Fibroblast of skin of left biceps (primary cell): ENCODE measurements around the gene ZC3H12A.
"Not testable (repeated sequence)": the region's sequence is repeated elsewhere in the genome, so short reads cannot be mapped to it uniquely, and the experiment has no call there.

ENCODE experiments used
- DNase-seq, 2 experiments: peaks; one replicate each; pipeline ENCODE4 v3.0.0-alpha.2; 2013; ENCODE audit warnings: low read depth in 2 of 2

Gene ZC3H12A

DNA sequence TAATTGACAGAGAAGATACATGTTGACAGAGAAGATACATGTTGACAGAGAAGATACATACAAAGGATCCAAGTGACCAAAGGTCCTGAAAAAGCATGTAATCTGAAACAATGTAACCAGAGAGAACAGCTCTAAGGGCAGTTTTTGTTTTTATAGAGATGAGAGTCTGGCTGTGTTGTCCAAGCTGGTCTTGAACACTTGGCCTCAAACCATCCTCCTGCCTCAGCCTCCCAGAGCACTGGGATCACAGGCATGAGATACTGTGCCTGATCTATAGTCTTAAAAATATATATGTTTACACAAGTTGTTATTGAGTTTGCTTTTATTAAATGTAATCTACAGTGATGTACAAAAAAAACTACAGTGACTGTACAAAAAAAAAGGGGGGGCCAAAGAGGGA is 27.7 kb downstream of the ZC3H12A start:
- no peak for DNase-seq

DNA sequence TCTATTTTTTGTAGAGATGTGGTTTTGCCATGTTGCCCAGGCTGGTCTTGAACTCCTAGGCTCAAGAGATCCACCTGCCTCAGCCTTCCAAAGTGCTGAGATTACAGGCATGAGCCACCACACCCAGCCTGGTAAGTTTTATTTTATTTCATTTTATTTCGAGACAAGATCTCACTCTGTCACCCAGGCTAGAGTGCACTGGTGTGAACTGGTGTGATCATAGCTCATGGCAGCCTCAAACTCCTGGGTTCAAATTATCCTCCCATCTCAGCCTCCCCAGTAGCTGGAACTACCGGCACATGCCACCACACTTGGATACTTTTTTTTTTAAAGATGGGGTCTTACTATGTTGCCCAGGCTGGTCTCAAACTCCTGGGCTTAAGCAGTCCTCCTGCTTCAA is 28.4 kb downstream of the ZC3H12A start:
- not testable (repeated sequence) for DNase-seq

DNA sequence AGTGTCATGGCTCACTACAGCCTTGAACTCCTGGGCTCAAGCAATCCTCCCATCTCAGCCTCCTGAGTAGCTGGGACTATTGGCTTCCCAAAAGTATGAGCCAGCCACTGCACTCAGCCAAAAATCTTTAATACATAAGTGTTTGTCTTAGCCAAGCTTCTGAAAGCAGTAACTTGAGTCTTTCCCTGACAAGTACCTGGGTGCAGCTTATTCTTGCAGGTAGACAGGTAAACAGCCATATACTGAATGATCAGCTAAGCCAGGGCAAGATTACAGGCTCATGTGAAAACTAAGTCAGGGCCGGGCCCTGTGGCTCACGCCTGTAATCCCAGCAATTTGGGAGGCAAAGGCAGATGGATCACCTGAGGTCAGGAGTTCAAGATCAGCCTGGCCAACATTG is 32.4 kb downstream of the ZC3H12A start:
- DNase-seq, result no peak

DNA sequence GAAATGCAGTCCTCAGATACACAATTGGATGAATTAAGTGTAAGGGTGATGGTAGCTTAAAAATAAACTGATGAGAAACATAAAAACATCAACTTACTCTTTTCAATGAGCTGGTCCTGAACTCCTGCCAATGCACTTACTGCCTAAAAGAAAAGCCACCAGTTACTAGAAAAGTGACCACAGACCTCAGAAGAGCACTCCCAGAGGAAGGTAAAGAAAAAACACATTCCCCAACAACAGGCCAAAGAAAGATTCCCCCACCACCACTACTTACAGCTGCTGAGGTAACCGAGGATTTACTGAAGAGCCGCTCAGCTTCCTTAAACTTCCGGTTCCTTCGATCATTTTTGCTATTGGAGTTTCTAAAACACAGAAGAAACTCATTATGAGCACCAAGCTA is 34.8 kb downstream of the ZC3H12A start:
- DNase-seq, result no peak

DNA sequence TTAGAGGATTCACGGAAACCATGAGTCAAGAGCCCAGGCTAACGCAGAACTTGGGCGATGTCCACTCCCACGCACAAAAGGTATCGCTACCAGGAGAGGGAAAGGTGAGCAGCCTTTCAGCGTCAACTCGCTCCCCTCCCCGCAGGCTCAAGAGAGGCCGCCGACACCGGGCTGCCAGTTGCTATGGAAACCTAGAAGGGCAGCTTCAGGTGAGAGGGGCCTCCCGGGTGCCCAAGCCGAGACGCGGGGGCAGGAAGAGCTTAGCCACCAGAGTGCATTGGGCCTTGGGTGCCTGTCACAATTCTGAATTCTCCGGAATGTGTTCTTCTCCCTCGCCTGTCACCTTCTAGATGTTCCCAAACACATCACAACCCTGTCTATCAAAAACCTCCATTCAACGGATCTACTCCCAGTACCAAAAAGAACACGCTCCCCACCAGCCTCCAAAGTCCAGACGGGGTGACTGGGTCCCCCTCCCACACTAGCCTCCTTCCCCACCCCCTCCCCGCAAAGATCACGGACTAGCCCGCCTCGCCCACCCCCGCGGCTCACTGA is 39.5 kb downstream of the ZC3H12A start:
- no peak for DNase-seq

DNA sequence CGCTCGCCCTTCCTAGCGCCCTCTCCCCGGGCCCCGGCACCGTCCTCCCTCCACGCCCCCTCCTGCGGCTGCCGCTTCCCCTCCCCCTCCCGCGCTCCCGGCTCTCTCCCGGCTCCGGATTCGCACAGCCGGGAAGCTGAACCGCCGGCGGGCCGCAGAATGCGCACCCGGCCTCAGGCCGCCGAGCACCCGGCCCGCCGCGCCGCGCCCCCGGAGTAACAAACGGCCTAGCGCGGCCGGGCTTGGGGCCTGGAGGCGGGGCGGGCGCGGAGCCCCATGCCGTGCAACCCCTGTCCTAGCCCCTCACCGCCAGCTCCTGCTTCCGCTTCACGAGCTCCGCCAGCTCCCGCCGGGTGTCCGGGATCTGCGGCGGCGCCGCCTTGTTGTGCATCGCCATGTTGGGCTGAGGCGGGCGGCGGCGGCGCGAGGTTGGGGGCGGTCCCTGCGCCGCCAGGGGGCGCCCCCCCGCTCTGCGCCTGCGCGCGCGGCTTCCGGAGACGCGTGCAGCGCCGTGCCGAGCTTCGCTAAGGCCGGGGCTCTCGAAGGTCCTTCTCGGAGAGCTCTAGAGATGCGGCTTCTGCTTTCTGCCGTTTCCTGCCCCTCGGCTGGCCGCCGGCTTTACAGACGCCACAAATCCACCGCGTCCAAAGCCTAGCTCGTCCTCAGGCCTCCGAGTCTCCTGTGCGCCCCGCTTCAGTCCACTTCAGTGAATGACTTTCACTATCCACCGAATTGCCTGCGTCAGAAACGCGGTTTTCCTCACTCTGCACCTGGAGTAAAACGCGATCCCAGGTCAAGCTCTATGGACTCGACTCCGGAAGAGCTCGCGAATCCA is 40.2 kb downstream of the ZC3H12A start, which contains the start of gene MEAF6:
MEAF6 (minus strand) TSS at position 417 of the 835 bp plus-strand sequence; CDS start at position 397, 20 bp downstream.
- DNase-seq, result peak; percentile 40 to 48

DNA sequence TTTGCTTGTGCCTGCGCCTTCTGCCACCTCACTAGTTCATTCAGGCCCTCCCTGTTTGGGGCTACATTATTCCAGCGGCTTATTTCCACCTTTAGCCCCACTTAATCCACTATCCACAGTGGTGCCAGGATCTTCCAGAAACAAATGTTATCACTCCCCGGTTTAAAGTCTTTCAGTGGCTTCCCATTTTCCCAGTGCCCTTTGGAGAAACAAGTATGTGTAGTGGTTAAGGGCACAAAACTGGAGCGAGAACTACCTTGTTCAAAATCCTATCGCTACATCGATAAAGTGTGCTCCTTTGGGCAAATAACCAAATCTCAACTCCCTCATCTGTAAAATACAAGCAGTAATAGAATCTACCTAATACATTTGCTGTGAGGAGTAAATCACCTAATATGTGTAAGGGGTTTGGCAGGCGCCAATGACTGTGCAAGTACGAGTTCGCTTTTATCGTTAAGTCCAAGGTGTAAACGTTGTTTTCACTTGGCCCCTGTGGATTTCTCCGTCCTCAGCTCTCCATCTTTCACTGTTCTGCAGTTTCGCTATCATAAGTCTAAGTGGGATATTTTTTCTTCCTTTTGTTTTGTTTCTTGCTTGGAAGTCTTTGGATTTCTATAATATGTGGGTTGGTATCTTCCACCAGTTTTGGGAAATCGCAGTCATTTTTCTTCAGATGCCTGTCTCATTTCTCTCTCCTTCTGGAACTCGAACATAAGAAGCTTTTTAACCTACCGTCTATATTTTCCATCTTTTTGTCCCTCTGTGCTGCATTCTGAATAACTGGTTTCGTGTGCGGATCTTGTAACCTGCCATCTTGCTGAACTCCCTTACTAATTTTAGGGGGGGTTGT is 41.0 kb downstream of the ZC3H12A start:
- DNase-seq, result no peak

DNA sequence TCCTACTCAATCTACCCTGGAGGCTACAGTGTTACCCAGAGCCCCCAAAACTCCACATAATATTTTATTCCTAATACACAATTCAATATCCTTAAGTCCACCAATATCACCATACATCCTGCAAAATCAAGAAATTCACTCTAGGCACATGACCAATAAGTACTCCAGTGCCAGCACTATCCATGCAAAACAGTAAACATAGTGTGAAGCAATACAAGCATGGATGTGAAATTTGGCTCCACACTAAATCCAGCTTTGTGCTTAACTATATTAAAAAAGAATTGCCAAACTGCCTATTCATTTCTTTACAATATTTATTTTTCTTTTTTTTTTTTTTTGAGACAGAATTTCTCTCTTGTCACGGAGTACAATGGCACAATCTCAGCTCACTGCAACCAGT is 43.2 kb downstream of the ZC3H12A start:
- no peak for DNase-seq

DNA sequence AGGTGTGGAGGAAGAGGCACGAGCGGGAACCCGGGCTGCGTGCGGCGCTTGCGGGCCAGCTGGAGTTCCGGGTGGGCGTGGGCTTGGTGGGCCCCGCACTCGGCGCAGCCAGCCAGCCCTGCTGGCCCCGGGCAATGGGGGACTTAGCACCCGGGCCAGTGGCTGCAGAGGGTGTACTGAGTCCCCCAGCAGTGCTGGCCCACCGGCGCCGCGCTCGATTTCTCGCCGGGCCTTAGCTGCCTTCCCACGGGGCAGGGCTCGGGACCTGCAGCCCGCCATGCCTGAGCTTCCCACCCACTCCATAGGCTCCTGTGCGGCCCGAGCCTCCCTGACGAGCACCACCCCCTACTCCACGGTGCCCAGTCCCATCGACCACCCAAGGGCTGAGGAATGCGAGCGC is 43.9 kb downstream of the ZC3H12A start:
- DNase-seq, result not testable (repeated sequence)

DNA sequence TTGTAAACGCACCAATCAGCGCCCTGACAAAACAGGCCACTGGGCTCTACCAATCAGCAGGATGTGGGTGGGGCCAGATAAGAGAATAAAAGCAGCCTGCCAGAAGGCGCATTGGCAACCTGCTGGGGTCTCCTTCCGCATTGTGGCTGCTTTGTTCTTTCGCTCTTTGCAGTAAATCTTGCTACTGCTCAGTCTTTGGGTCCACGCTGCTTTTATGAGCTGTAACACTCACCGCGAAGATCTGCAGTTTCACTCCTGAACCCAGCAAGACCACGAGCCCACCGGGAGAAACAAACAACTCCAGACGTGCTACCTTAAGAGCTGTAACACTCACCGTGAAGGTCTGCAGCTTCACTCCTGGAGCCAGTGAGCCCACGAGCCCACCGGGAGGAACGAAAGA is 44.5 kb downstream of the ZC3H12A start:
- not testable (repeated sequence) for DNase-seq

DNA sequence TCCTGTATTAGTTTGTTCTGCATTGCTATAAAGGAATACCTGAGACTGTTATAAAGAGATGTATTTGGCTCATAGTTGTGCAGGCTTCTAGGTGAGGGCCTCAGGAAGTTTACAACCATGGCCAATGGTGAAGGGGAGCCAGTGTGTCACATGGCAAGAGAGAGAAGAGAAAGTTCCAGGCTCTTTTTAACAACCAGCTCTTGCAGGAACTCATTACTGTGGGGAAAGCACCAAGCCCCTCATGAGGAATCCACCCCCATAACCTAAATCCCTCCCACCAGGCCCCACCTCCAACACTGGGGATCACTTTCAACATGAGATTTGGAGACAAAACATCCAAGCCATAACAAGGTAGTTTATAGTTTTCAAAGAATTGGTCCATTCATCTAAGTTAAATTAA is 45.2 kb downstream of the ZC3H12A start:
- DNase-seq, result no peak

DNA sequence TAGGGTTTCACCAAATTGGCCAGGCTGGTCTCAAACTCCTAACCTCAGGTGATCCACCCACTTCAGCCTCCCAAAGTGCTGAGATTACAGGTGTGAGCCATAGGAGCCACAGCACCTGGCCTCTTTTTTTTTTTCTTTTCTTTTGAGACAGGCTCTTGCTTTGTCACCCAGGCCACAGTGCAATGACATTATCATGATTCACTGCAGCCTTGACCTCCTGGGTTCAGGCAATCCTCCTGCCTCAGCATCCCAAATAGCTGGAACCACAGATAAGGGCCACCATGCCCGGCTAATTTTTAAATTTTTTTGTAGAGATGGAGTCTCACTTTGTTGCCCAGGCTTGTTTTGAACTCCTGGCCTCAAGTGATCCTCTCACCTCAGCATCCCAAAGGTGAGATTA is 55.5 kb downstream of the ZC3H12A start:
- DNase-seq, result not testable (repeated sequence)

DNA sequence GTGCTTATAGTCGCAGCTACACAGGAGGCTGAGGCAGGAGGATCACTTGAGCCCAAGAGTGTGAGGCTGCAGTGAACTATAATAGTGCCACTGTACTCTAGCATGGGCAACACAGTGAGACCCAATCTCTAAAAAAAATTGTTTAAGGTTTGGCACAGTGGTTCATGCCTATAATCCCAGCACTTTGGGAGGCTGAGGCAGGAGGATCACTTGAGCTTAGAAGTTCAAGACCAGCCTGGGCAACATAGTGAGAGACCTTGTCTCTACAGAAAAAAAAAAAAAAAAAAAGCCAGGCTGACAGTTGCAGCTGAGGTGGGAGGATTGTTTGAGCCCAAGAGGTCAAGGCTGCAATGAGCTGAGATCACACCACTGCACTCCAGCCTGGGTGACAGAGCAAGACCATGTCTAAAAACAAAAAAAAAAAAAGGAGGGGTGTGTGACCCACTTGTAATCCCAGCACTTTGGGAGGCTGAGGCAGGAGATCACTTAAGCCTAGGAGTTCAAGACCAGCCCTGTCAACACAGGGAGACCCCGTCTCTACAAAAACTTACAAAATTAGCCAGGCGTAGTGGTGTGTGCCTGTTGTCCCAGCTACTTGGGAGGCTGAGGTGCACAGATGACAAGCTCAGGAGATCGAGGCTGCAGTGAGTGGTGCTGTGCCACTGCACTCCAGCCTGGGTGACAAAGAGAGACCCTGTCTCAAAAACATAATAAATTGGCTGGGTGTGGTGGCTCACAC is 58.2 kb downstream of the ZC3H12A start:
- not testable (repeated sequence) for DNase-seq

DNA sequence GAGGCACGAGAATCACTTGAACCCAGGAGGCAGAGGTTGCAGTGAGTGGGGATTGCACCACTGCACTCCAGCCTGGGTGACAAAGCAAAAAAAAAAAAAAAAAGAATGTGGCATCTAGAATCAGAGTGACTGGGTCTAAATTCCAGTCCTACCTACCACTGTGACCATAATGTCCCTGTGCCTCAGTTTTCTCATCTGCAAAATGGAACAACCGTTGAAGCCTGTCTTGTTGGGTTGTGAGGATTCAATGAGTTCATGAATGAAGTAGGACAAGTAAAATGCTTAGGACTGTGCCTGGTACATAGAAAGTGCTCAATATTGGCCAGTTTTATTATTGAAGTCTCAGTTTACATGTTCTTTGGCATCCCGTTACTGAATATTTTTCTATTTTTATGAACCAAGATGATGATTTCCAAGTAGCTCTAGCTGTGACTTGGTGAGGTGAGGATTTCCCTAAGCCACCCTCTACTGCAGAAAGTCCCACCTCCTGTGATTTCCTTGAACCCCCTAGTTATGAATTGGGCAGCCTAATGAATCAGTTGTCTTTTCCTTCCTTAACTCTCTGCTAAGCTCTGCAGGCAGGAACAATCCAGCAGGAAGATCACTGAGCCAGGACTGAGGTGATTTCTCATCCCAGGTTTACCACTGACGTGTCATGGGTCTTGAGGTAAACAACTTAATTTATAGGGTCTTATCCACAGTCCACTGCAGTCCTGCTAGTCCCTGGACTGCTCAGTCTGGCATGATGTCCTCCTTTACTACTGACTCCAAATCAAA is 59.1 kb downstream of the ZC3H12A start:
- DNase-seq, result no peak
